MM.1S (cell line): Measurements from ENCODE around the gene NBEAL2.

Experiments
- CTCF ChIP-seq: fragments of 300-600 bp; sonication (generic); IDR thresholded peaks from 2 replicates; pipeline ENCODE4 v1.5.1; 2016; ENCODE audit warnings: antibody characterized with exemption, low read length, mixed read lengths
- EZH2 ChIP-seq: fragments of 300-600 bp; sonication (generic); optimal IDR thresholded peaks from 2 replicates; pipeline ENCODE3; 2017; ENCODE audit warnings: low read depth, mild to moderate bottlenecking, antibody characterized with exemption, low read length, mixed read lengths
- EZH2phosphoT487 ChIP-seq: fragments of 300-600 bp; sonication (generic); IDR thresholded peaks from 2 replicates; pipeline ENCODE4 v1.6.1; 2018; ENCODE audit warnings: antibody characterized with exemption, low read length

DNA sequence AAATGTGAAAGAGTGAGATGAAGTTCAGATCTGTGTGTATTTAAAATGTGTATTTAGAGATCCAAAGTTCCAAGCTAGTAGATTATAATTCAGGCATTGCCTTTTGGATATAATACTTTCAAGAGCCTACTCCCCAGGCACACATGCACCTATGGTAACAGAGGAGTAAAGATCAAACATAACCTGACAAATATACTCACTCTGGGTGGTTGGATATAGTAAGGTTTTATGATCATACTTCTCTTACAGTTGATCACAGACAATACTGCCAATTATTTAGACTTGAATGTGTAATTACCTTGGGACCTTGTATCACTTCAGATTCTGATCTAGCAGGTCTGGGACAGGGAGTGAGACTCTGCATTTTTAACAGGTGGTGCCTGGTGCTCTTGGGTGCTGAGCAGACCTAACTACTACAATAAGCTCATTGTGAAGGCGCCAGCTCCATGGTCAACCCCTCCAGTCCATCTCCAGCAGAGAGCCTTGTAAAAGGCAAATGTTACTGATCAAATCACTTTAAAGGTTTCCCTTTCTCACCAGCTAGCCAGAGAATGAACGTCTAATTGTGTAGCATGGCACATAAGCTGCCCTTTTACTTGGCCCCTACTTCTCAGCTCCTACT, 55.5 kb downstream of the NBEAL2 start:
- TF ChIP-seq CTCF (no peak), EZH2 (no peak), EZH2phosphoT487 (no peak)
